SKM-1 treated with dmso at 0.1 percent for 144 hours (cell line): ENCODE results near the gene HTR2A.

ENCODE experiments used
- DNase-seq: peaks from one replicate; lab custom pipeline; 2025; ENCODE audit not compliant: unreplicated experiment; lab: John Stamatoyannopoulos, UW

Gene HTR2A

GRCh38 chr13:46896341-46897137 is at the start of gene HTR2A:
HTR2A (minus strand) TSS chr13:46897053; CDS start chr13:46895906, 1,147 bp downstream.
- no peak for DNase-seq

- no peak for DNase-seq
Measured at GRCh38 chr13:46936525-46936924, 39.7 kb upstream of the HTR2A start.

- no peak for DNase-seq
Measured at GRCh38 chr13:46934749-46935148, 37.9 kb upstream of the HTR2A start.

GRCh38 chr13:46926916-46927590 is 30.2 kb upstream of the HTR2A start:
- no peak for DNase-seq

GRCh38 chr13:46925486-46925885 is 28.6 kb upstream of the HTR2A start:
- DNase-seq, result no peak

- DNase-seq, result no peak
Measured at GRCh38 chr13:46914341-46914740, 17.5 kb upstream of the HTR2A start.

GRCh38 chr13:46913757-46914156 is 16.9 kb upstream of the HTR2A start:
- DNase-seq, result no peak

- no peak for DNase-seq
Measured at GRCh38 chr13:46909042-46909441, 12.2 kb upstream of the HTR2A start.

- DNase-seq, result no peak
Measured at GRCh38 chr13:46908501-46908900, 11.6 kb upstream of the HTR2A start.

GRCh38 chr13:46906405-46906804 is 9.6 kb upstream of the HTR2A start:
- no peak for DNase-seq

- no peak for DNase-seq
Measured at GRCh38 chr13:46905249-46905648, 8.4 kb upstream of the HTR2A start.

- no peak for DNase-seq
Measured at GRCh38 chr13:46903748-46904147, 6.9 kb upstream of the HTR2A start.

- DNase-seq, result no peak
Measured at GRCh38 chr13:46901721-46902120, 4.9 kb upstream of the HTR2A start.

- DNase-seq, result no peak
Measured at GRCh38 chr13:46899801-46900200, 2.9 kb upstream of the HTR2A start.

- DNase-seq, result no peak
Measured at GRCh38 chr13:46895381-46895780, 1.5 kb downstream of the HTR2A start.

- no peak for DNase-seq
Measured at GRCh38 chr13:46894568-46894967, 2.3 kb downstream of the HTR2A start.

- DNase-seq, result peak; percentile 60
Measured at GRCh38 chr13:46893798-46894560, 2.9 kb downstream of the HTR2A start.

- DNase-seq, result no peak
Measured at GRCh38 chr13:46893221-46893740, 3.6 kb downstream of the HTR2A start.

- DNase-seq, result no peak
Measured at GRCh38 chr13:46885018-46885417, 11.8 kb downstream of the HTR2A start.

GRCh38 chr13:46884531-46884930 is 12.3 kb downstream of the HTR2A start:
- DNase-seq, result no peak

- DNase-seq, result no peak
Measured at GRCh38 chr13:46881621-46882020, 15.2 kb downstream of the HTR2A start.

- no peak for DNase-seq
Measured at GRCh38 chr13:46874006-46874405, 22.8 kb downstream of the HTR2A start.
